Stimulated activated CD8-positive, alpha-beta memory T cell treated with anti-CD3 and anti-CD28 coated beads, Interleukin-7, amount 100 ng/mL, for 1 hour (primary cell): ENCODE data around the gene CLSTN1.
"Not testable (repeated sequence)": the region's sequence is repeated elsewhere in the genome, so short reads cannot be mapped to it uniquely, and the experiment has no call there.

Source experiments
- DNase-seq, 2 donors: peaks; one replicate each; pipeline ENCODE4 v3.0.0-alpha.2; 2020; ENCODE audit warnings: low read depth in 2 of 2

Gene CLSTN1

GRCh38 chr1:9825093-9826074 lies 1.6 kb upstream of the CLSTN1 start:
- DNase-seq, result no peak

GRCh38 chr1:9824702-9825089 lies 931 bp upstream of the CLSTN1 start:
- DNase-seq, result no peak

GRCh38 chr1:9823693-9823942 lies 147 bp downstream of the CLSTN1 start:
- no peak for DNase-seq

GRCh38 chr1:9822897-9823692 lies 670 bp downstream of the CLSTN1 start:
- no peak for DNase-seq

GRCh38 chr1:9822490-9822889 lies 1.3 kb downstream of the CLSTN1 start:
- no peak for DNase-seq

- no peak for DNase-seq
These were observed 2.1 kb downstream of the CLSTN1 start for GRCh38 chr1:9821710-9822109.

GRCh38 chr1:9820521-9820920 lies 3.2 kb downstream of the CLSTN1 start:
- no peak for DNase-seq

GRCh38 chr1:9817734-9818133 lies 6.0 kb downstream of the CLSTN1 start:
- DNase-seq, result no peak

- DNase-seq, result no peak
These were observed 7.6 kb downstream of the CLSTN1 start for GRCh38 chr1:9816199-9816598.

GRCh38 chr1:9815150-9815549 lies 8.6 kb downstream of the CLSTN1 start:
- no peak for DNase-seq

GRCh38 chr1:9814619-9815018 lies 9.1 kb downstream of the CLSTN1 start:
- DNase-seq, result no peak

- DNase-seq, result no peak
These were observed 12.4 kb downstream of the CLSTN1 start for GRCh38 chr1:9811239-9811966.

GRCh38 chr1:9809100-9809510 lies 14.7 kb downstream of the CLSTN1 start:
- no peak for DNase-seq

GRCh38 chr1:9808459-9808858 lies 15.3 kb downstream of the CLSTN1 start:
- DNase-seq, result no peak

GRCh38 chr1:9807541-9807940 lies 16.2 kb downstream of the CLSTN1 start:
- no peak for DNase-seq

- DNase-seq, result not testable (repeated sequence)
These were observed 17.8 kb downstream of the CLSTN1 start for GRCh38 chr1:9805972-9806371.

GRCh38 chr1:9805006-9805508 lies 18.7 kb downstream of the CLSTN1 start:
- no peak for DNase-seq

- DNase-seq, result not testable (repeated sequence)
These were observed 20.5 kb downstream of the CLSTN1 start for GRCh38 chr1:9803003-9803918.

- DNase-seq, result no peak
These were observed 21.9 kb downstream of the CLSTN1 start for GRCh38 chr1:9801909-9802308.

GRCh38 chr1:9798236-9799130 lies 25.3 kb downstream of the CLSTN1 start:
- no peak for DNase-seq
